ENCODE measurements around the gene SP9.

GRCh38 chr2:174343623-174344455 lies 9.1 kb downstream of the SP9 start:
- TF ChIP-seq POLR2A (IDR thresholded peaks at IDR 0.05) (no peak), CTCF (IDR thresholded peaks at IDR 0.05) (no peak)

Measured in right lobe of liver (tissue), 4 donors.